Colonic mucosa (tissue), 4 donors: ENCODE results near the gene TGFBR3. TPM values are rescaled to one million over a fixed set of nuclear protein-coding genes. Genes with fewer than 3 reads are reported as not detected.

Experiments
- DNase-seq: peaks from one replicate; pipeline ENCODE4 v3.0.0-alpha.2; 2020
- H3K27ac ChIP-seq: fragments of 200-600 bp; one replicate; pipeline ENCODE4 v1.8.0; 2021
- H3K27me3 ChIP-seq: fragments of 200-600 bp; one replicate; pipeline ENCODE4 v1.8.0; 2021
- H3K36me3 ChIP-seq: fragments of 200-600 bp; one replicate; pipeline ENCODE4 v1.8.0; 2021
- H3K4me1 ChIP-seq: fragments of 200-600 bp; one replicate; pipeline ENCODE4 v1.8.0; 2021; ENCODE audit warnings: mild to moderate bottlenecking
- H3K4me3 ChIP-seq: fragments of 200-600 bp; one replicate; pipeline ENCODE4 v1.8.0; 2021
- H3K9ac ChIP-seq, 2 donors: one replicate each; pipeline ENCODE4 v1.7.0; 2013; ENCODE audit warnings: control low read depth in 2 of 2, low read depth in 2 of 2, low read length in 2 of 2
- H3K9me3 ChIP-seq: fragments of 200-600 bp; one replicate; pipeline ENCODE4 v1.8.0; 2021
- CTCF ChIP-seq: fragments of 200-600 bp; IDR thresholded peaks from one replicate; pipeline ENCODE4 v1.8.0; 2022; ENCODE audit warnings: antibody characterized with exemption, mild to moderate bottlenecking
- intact Hi-C: fragments of 100-400 bp; cut with DNase I; formaldehyde crosslinking; loops from one replicate; pipeline ENCODE4 v1.14.1; 2022
- total RNA-seq, 2 donors: library from RNA; stranded (reverse); fragmentation: NEBNext Ultra II Directional in 1 of 2; extraction: Animal tissue kit (Norgen Biotek cat#: 25700) in 1 of 2; gene quantifications; one replicate each; pipeline ENCODE4 v1.2.1, GENCODE V29; 2021
- donor health status: healthy.
- donor health status: DM: no; HTN: no; CAD: no.
- donor health status: DM: no; HTN: no; CAD: no.

The TGFBR3 gene
- total RNA-seq, 2 donors from 2014 or later = 8.4 to 16.0 TPM

DNA sequence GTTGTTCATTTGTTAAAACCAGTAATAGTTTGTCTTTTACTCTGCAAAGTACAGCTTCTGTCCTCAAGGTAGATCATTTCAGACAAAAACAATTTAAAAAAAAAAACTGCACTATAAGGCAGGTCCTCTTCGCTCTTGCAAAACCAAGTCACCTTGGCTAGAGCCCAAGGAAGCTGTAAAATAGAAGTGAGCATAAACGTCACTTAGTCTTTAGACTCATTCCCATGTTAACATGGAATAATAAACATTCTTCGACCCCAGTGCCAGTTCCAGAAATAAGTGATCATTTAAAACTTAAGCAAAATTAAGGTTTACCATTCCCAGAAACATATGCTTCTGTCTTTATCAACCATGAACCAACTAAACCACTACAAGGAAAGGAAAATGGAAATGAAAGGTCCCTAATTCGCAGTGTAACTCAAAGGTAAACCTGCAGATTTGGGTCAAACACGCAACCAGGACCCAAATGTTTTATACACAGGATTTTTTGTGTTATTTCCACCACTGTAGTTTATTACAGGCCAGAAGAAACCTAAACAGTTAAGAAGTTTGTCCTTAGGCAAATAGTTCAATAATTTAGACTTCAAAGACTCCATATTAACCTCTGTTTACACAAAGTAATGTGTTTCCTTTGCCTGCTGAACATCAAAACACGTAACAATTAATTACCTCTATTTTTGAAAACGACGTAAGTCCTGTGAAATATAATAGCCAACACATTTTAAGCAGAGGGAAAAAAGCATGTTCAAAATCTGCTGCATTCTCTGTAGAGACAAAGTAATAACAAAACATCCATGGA is 54.6 kb downstream of the TGFBR3 start:
- Histone ChIP-seq H3K4me1 (peaks cover 22% of the 10 kb centered on the region), H3K27ac (peak overlapping the region; percentile 54), H3K9ac (peak overlapping the region; percentile 47 to 69), H3K9me3 (no peaks in the 10 kb centered on the region), H3K4me3 (no peak overlapping the region), H3K36me3 (no peaks in the 10 kb centered on the region), H3K27me3 (no peaks in the 10 kb centered on the region)
- no peak for TF ChIP-seq CTCF
- intact Hi-C loops = no loop called here
- peak; percentile 72 for DNase-seq

DNA sequence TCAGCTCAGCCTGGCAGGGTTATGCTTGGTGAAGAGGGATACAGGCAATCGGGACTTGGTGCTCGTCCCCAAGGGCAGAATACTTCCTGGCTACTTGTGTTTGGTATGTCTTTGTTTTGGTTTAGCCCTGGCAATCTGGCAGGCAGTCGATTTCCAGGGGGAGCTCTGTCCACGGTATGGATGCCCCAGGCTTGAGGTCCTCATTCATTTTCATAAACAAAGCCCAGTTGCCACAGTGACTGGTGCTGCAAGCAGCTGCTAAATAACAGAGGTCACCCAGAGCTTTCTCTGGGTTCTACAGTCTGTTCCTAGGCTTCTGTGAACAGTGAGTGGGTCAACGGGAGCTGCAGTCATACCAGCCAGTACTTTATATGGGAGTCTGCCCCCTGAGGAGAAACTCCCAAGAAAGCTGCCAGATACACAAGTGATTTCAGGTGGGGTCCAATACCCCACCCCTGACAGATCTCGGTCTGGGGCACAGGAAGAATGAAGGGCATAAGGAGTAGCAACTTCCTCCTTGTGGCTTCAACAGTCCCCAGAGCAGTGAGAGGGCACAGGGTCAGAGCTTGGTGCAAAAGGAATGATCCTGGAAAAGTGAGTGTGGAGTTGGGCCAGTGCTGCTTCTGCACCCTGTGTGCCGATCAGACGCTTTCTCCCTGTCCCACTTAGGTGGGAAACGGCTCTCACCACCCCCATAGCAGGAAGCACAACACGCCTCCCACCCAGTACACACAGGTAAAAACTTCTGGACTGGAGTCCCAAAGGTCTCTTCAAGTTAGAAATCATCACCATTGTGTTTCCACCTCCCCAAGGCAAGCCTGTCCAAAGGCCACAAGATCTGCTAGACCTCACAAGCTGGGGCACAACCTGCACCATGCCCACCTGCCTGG is 55.5 kb downstream of the TGFBR3 start:
- Histone ChIP-seq H3K4me1 (peaks cover 22% of the 10 kb centered on the region), H3K9ac (peak overlapping the region; percentile 47 to 69), H3K27ac (peak overlapping the region; percentile 54), H3K4me3 (no peak overlapping the region), H3K36me3 (no peaks in the 10 kb centered on the region), H3K9me3 (no peaks in the 10 kb centered on the region), H3K27me3 (no peaks in the 10 kb centered on the region)
- intact Hi-C loops = no loop called here
- DNase-seq = peak; percentile 62
- no peak for TF ChIP-seq CTCF

DNA sequence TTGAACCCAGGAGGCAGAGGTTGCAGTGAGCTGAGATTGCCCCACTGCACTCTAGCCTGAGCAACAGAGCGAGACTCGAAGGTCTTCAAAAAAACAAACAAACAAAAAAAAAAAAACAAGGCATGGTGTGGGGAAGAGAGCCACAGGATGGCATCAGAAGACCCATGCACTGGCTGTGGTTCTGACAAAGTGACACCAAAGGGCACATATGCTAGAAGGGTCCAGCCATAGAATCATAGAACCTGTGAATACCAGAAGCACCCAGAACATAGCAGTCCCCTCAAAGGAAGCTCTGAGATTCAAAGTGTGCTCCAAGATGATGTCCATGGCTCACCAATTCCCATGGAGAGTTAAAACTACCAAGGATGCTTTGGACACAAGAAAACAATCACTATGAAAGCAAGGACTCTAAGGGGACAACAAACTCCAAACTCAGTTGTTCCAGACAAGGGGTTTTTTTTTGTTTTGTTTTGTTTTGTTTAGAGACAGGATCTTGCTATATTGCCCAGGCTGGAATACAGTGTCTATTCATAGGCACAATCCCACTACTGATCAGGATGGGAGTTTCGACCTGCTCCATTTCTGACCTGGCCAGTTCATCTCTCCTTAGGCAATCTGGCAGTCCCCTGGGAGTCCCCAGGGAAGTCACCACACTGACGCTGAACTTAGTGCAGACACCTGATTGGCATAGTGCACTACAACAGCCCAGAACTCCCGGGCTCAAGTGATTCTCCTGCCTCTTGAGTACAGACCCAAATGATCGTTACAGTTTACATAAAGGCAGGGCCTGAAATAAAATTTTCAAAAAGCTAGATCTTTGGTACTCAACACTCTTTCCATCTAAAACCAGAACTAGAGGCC is 56.4 kb downstream of the TGFBR3 start:
- no peak for DNase-seq
- no peak overlapping the region for H3K4me3 ChIP-seq
- no peak overlapping the region for H3K27ac ChIP-seq
- TF ChIP-seq CTCF = no peak
- intact Hi-C loops = no loop called here
- H3K9me3 ChIP-seq = no peaks in the 10 kb centered on the region
- no peaks in the 10 kb centered on the region for H3K36me3 ChIP-seq
- peaks cover 22% of the 10 kb centered on the region for H3K4me1 ChIP-seq
- peak overlapping the region in 1 of 2 donors; percentile 13 for H3K9ac ChIP-seq
- H3K27me3 ChIP-seq = no peaks in the 10 kb centered on the region

GRCh38 chr1:91828583-91829281 is 57.2 kb downstream of the TGFBR3 start:
- H3K27ac ChIP-seq = no peak overlapping the region
- H3K4me1 ChIP-seq = peaks cover 22% of the 10 kb centered on the region
- no peaks in the 10 kb centered on the region for H3K36me3 ChIP-seq
- H3K4me3 ChIP-seq = no peak overlapping the region
- no peak for TF ChIP-seq CTCF
- peak overlapping the region; percentile 40 to 62 for H3K9ac ChIP-seq
- intact Hi-C loops = no loop called here
- DNase-seq = peak; percentile 40
- no peaks in the 10 kb centered on the region for H3K27me3 ChIP-seq
- no peaks in the 10 kb centered on the region for H3K9me3 ChIP-seq
